ENCODE results near the gene ZNF324B.
"Not testable (repeated sequence)": the region's sequence is repeated elsewhere in the genome, so short reads cannot be mapped to it uniquely, and the experiment has no call there.

Gene ZNF324B

GRCh38 chr19:58455306-58455705 is 3.9 kb downstream of the ZNF324B start:
- no peak for DNase-seq (ENCODE audit: low spot score)

- DNase-seq (ENCODE audit: low spot score), result no peak
Measured at GRCh38 chr19:58456111-58456510, 4.7 kb downstream of the ZNF324B start.

- DNase-seq (ENCODE audit: low spot score), result peak; percentile 47
Measured at GRCh38 chr19:58460039-58460438, 8.6 kb downstream of the ZNF324B start.

GRCh38 chr19:58466089-58466759 is 14.8 kb downstream of the ZNF324B start:
- DNase-seq (ENCODE audit: low spot score), result no peak

- DNase-seq (ENCODE audit: low spot score), result peak; percentile 97
Measured at GRCh38 chr19:58466760-58467589, 15.6 kb downstream of the ZNF324B start, which contains the start of gene ZNF324. TSS of gene ZNF324 (plus strand) at chr19:58467080. CDS start at chr19:58469186, 2,106 bp downstream.

- DNase-seq (ENCODE audit: low spot score), result no peak
Measured at GRCh38 chr19:58468216-58468839, 16.9 kb downstream of the ZNF324B start.

- DNase-seq (ENCODE audit: low spot score), result no peak
Measured at GRCh38 chr19:58469241-58470013, 18.0 kb downstream of the ZNF324B start.

- DNase-seq (ENCODE audit: low spot score), result not testable (repeated sequence)
Measured at GRCh38 chr19:58470837-58471543, 19.6 kb downstream of the ZNF324B start.

GRCh38 chr19:58471736-58472135 is 20.3 kb downstream of the ZNF324B start:
- no peak for DNase-seq (ENCODE audit: low spot score)

- DNase-seq (ENCODE audit: low spot score), result no peak
Measured at GRCh38 chr19:58473775-58474174, 22.4 kb downstream of the ZNF324B start.

- peak; percentile 54 for DNase-seq (ENCODE audit: low spot score)
Measured at GRCh38 chr19:58474291-58474996, 23.0 kb downstream of the ZNF324B start.

GRCh38 chr19:58474997-58475713 is 23.7 kb downstream of the ZNF324B start:
- no peak for DNase-seq (ENCODE audit: low spot score)

- DNase-seq (ENCODE audit: low spot score), result peak; percentile 96
Measured at GRCh38 chr19:58475714-58476497, 24.5 kb downstream of the ZNF324B start, which contains the start of gene ZNF446. TSS of gene ZNF446 (plus strand) at chr19:58476352. CDS start at chr19:58477219, 867 bp downstream.

- DNase-seq (ENCODE audit: low spot score), result peak; percentile 30
Measured at GRCh38 chr19:58476498-58477015, 25.1 kb downstream of the ZNF324B start.

GRCh38 chr19:58477130-58477529 is 25.7 kb downstream of the ZNF324B start:
- DNase-seq (ENCODE audit: low spot score), result no peak

GRCh38 chr19:58477871-58478270 is 26.4 kb downstream of the ZNF324B start:
- DNase-seq (ENCODE audit: low spot score), result no peak

GRCh38 chr19:58479303-58479702 is 27.9 kb downstream of the ZNF324B start:
- no peak for DNase-seq (ENCODE audit: low spot score)

GRCh38 chr19:58479736-58480480 is 28.5 kb downstream of the ZNF324B start:
- no peak for DNase-seq (ENCODE audit: low spot score)
